H9 (cell line): ENCODE results near the gene RPRD1A. TPM values are rescaled to one million over a fixed set of nuclear protein-coding genes. Genes with fewer than 3 reads are reported as not detected.

Experiments used
- DNase-seq: peaks from one replicate; pipeline ENCODE4 v3.0.0-alpha.2; 2017
- H2AFZ ChIP-seq: one replicate; pipeline ENCODE4 v1.6.1; 2013; ENCODE audit warnings: mild to moderate bottlenecking, low read length, control low read depth, moderate library complexity
- H2AK5ac ChIP-seq: 2 replicates; pipeline ENCODE4 v1.6.1; 2013; ENCODE audit warnings: low read length, control low read depth, mixed read lengths; ENCODE audit not compliant: insufficient read length
- H2BK120ac ChIP-seq: one replicate; pipeline ENCODE4 v1.6.1; 2013; ENCODE audit warnings: low read depth, mild to moderate bottlenecking, low read length, control low read depth, inconsistent platforms; ENCODE audit not compliant: poor library complexity, severe bottlenecking
- H2BK12ac ChIP-seq: 2 replicates; pipeline ENCODE4 v1.6.1; 2013; ENCODE audit warnings: low read length, control low read depth, mixed read lengths, low read depth; ENCODE audit not compliant: insufficient read length
- H2BK15ac ChIP-seq: 2 replicates; pipeline ENCODE4 v1.6.1; 2013; ENCODE audit warnings: low read depth, low read length, control low read depth
- H2BK20ac ChIP-seq: one replicate; pipeline ENCODE4 v1.6.1; 2013; ENCODE audit warnings: low read depth, mild to moderate bottlenecking, low read length, control low read depth, inconsistent platforms; ENCODE audit not compliant: poor library complexity, severe bottlenecking
- H2BK5ac ChIP-seq: 2 replicates; pipeline ENCODE4 v1.6.1; 2013; ENCODE audit warnings: low read length, control low read depth, mixed read lengths; ENCODE audit not compliant: insufficient read length
- H3K14ac ChIP-seq: 2 replicates; pipeline ENCODE4 v1.6.1; 2013; ENCODE audit warnings: low read length, control low read depth; ENCODE audit not compliant: insufficient read depth
- H3K18ac ChIP-seq: 2 replicates; pipeline ENCODE4 v1.6.1; 2013; ENCODE audit warnings: low read depth, mild to moderate bottlenecking, mixed read lengths, low read length, control low read depth; ENCODE audit not compliant: insufficient read length
- H3K23ac ChIP-seq: 2 replicates; pipeline ENCODE4 v1.6.1; 2013; ENCODE audit warnings: low read length, control low read depth, mixed read lengths, low read depth; ENCODE audit not compliant: insufficient read length
- H3K23me2 ChIP-seq: 2 replicates; pipeline ENCODE4 v1.6.1; 2013; ENCODE audit warnings: low read depth, mild to moderate bottlenecking, mixed read lengths, low read length, control low read depth; ENCODE audit not compliant: insufficient read length, poor library complexity, severe bottlenecking
- H3K27ac ChIP-seq: 2 replicates; pipeline ENCODE4 v1.5.1; 2013; ENCODE audit warnings: low read length, control low read depth, mixed read lengths, low read depth; ENCODE audit not compliant: insufficient read length
- H3K27me3 ChIP-seq: 2 replicates; pipeline ENCODE4 v1.6.1; 2013; ENCODE audit warnings: low read length, control low read depth, inconsistent platforms; ENCODE audit not compliant: insufficient read depth
- H3K4ac ChIP-seq: 2 replicates; pipeline ENCODE4 v1.6.1; 2013; ENCODE audit warnings: low read depth, mild to moderate bottlenecking, control low read depth, inconsistent platforms, low read length, moderate library complexity
- H3K4me1 ChIP-seq: 2 replicates; pipeline ENCODE4 v1.6.1; 2013; ENCODE audit warnings: low read length, control low read depth, inconsistent platforms; ENCODE audit not compliant: insufficient read depth
- H3K4me2 ChIP-seq: 2 replicates; pipeline ENCODE4 v1.6.1; 2013; ENCODE audit warnings: low read length, control low read depth, mixed read lengths; ENCODE audit not compliant: insufficient read length, insufficient read depth
- H3K56ac ChIP-seq: 2 replicates; pipeline ENCODE4 v1.6.1; 2013; ENCODE audit warnings: low read depth, mild to moderate bottlenecking, mixed read lengths, low read length, control low read depth; ENCODE audit not compliant: insufficient read length
- H3K79me1 ChIP-seq: 2 replicates; pipeline ENCODE4 v1.6.1; 2013; ENCODE audit warnings: low read depth, mild to moderate bottlenecking, moderate library complexity, low read length, control low read depth, inconsistent platforms; ENCODE audit not compliant: insufficient read depth, poor library complexity, severe bottlenecking
- H3K79me2 ChIP-seq: 2 replicates; pipeline ENCODE4 v1.6.1; 2013; ENCODE audit warnings: low read length, control low read depth, inconsistent platforms; ENCODE audit not compliant: insufficient read depth
- H3K9ac ChIP-seq: 2 replicates; pipeline ENCODE4 v1.6.1; 2013; ENCODE audit warnings: low read length, control low read depth, mixed read lengths; ENCODE audit not compliant: insufficient read length; ENCODE audit errors: extremely low read depth
- H3K9me3 ChIP-seq: one replicate; pipeline ENCODE4 v1.6.1; 2013; ENCODE audit warnings: low read depth, low read length, inconsistent platforms; ENCODE audit not compliant: control insufficient read depth
- H3T11ph ChIP-seq: one replicate; pipeline ENCODE4 v1.6.1; 2013; ENCODE audit warnings: mild to moderate bottlenecking, low read length, control low read depth, inconsistent platforms
- H4K20me1 ChIP-seq: one replicate; pipeline ENCODE4 v1.6.1; 2013; ENCODE audit not compliant: control insufficient read depth, insufficient read length, insufficient read depth
- H4K5ac ChIP-seq: 2 replicates; pipeline ENCODE4 v1.6.1; 2013; ENCODE audit warnings: low read depth, mild to moderate bottlenecking, mixed read lengths, low read length, control low read depth; ENCODE audit not compliant: insufficient read length
- H4K8ac ChIP-seq: replicated peaks from 2 replicates; pipeline ENCODE4 v1.6.1; 2013; ENCODE audit warnings: low read length, control low read depth, mixed read lengths, low read depth; ENCODE audit not compliant: insufficient read length
- H4K91ac ChIP-seq: 2 replicates; pipeline ENCODE4 v1.6.1; 2013; ENCODE audit warnings: low read depth, mild to moderate bottlenecking, moderate library complexity, mixed read lengths, low read length, control low read depth; ENCODE audit not compliant: insufficient read length
- H3K27ac Mint-ChIP-seq, 3 experiments: 2 replicates in 2 of 3; 3 replicates in 1 of 3; pipeline ENCODE4 v1.8.0; 2020 to 2021; ENCODE audit warnings: mixed read lengths in 3 of 3, mild to moderate bottlenecking in 1 of 3, moderate library complexity in 1 of 3
- H3K27me3 Mint-ChIP-seq: 2 replicates; pipeline ENCODE4 v1.8.0; 2021; ENCODE audit warnings: low read depth, mild to moderate bottlenecking, moderate library complexity, mixed read lengths
- H3K36me3 Mint-ChIP-seq, 3 experiments: 2 replicates in 2 of 3; 3 replicates in 1 of 3; pipeline ENCODE4 v1.8.0; 2020 to 2021; ENCODE audit warnings: low read depth in 3 of 3, mixed read lengths in 3 of 3; ENCODE audit not compliant: insufficient read depth in 1 of 3
- H3K4me1 Mint-ChIP-seq, 2 experiments: 2 replicates each; pipeline ENCODE4 v1.8.0; 2020; ENCODE audit warnings: mixed read lengths in 2 of 2
- H3K4me3 Mint-ChIP-seq, 2 experiments: 2 replicates in 1 of 2; 3 replicates in 1 of 2; pipeline ENCODE4 v1.8.0; 2020 to 2021; ENCODE audit warnings: mild to moderate bottlenecking in 2 of 2, mixed read lengths in 2 of 2, moderate library complexity in 1 of 2
- H3K9me3 Mint-ChIP-seq, 2 experiments: 2 replicates in 1 of 2; 3 replicates in 1 of 2; pipeline ENCODE4 v1.8.0; 2020; ENCODE audit warnings: mild to moderate bottlenecking in 2 of 2, mixed read lengths in 2 of 2, moderate library complexity in 1 of 2
- WGBS: extraction: QIAGEN DNeasy Blood & Tissue Kit; methylation state at CpG from one replicate; pipeline ENCODE4 v1.1.7; 2013; ENCODE audit warnings: missing lambda C conversion rate, low lambda C conversion rate, mixed read lengths; ENCODE audit not compliant: insufficient read length; ENCODE audit errors: extremely low coverage; 5-methylcytosine and 5-hydroxymethylcytosine counted together
- total RNA-seq: library from RNA; stranded (reverse); gene quantifications from 2 replicates; pipeline ENCODE4 v1.2.1, GENCODE V29; 2021
- TF ChIP-seq, protein P1 (sequence below): fragments of 200-600 bp; sonication (generic); conservative IDR thresholded peaks from 3 replicates; pipeline ENCODE4 v1.8.0; 2021; ENCODE audit warnings: antibody characterized with exemption, mild to moderate bottlenecking

RPRD1A gene
- total RNA-seq, 1 experiment from 2014 or later: 107 TPM

- Mint-ChIP-seq H3K4me3 (no peak overlapping the region), H3K27me3 (no peaks in the 10 kb centered on the region), H3K27ac (peak overlapping the region; percentile 23 to 54 (median 41); a peak in 3 of 7 replicates), H3K9me3 (no peaks in the 10 kb centered on the region), H3K36me3 (no peaks in the 10 kb centered on the region; a peak in 2 of 7 replicates), H3K4me1 (peaks cover 0 to 11% of the 10 kb centered on the region in 2 experiments; a peak in 2 of 4 replicates)
- no peak overlapping the region for H2AK5ac ChIP-seq
- H2BK20ac ChIP-seq: no peak overlapping the region
- H4K5ac ChIP-seq: no peak overlapping the region
- H2AFZ ChIP-seq: no peak overlapping the region
- no peak overlapping the region for H2BK15ac ChIP-seq
- no peak overlapping the region for H2BK5ac ChIP-seq
- H4K20me1 ChIP-seq: no peaks in the 10 kb centered on the region
- no peaks in the 10 kb centered on the region for H3K27me3 ChIP-seq
- no peak overlapping the region for H2BK120ac ChIP-seq
- no peak overlapping the region for H3T11ph ChIP-seq
- no peaks in the 10 kb centered on the region for H3K4me1 ChIP-seq
- no peak overlapping the region for H4K8ac ChIP-seq
- no peak overlapping the region for H3K4me2 ChIP-seq
- no peak overlapping the region for H4K91ac ChIP-seq
- H3K23ac ChIP-seq: no peak overlapping the region
- no peaks in the 10 kb centered on the region for H3K23me2 ChIP-seq
- no peak overlapping the region for H2BK12ac ChIP-seq
- no peak overlapping the region for H3K18ac ChIP-seq
- H3K4ac ChIP-seq: no peak overlapping the region
- TF ChIP-seq, protein P1, sequence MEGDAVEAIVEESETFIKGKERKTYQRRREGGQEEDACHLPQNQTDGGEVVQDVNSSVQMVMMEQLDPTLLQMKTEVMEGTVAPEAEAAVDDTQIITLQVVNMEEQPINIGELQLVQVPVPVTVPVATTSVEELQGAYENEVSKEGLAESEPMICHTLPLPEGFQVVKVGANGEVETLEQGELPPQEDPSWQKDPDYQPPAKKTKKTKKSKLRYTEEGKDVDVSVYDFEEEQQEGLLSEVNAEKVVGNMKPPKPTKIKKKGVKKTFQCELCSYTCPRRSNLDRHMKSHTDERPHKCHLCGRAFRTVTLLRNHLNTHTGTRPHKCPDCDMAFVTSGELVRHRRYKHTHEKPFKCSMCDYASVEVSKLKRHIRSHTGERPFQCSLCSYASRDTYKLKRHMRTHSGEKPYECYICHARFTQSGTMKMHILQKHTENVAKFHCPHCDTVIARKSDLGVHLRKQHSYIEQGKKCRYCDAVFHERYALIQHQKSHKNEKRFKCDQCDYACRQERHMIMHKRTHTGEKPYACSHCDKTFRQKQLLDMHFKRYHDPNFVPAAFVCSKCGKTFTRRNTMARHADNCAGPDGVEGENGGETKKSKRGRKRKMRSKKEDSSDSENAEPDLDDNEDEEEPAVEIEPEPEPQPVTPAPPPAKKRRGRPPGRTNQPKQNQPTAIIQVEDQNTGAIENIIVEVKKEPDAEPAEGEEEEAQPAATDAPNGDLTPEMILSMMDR: no peak
- no peak overlapping the region for H3K27ac ChIP-seq
- no peak overlapping the region for H3K14ac ChIP-seq
- DNase-seq: no peak
- H3K56ac ChIP-seq: no peak overlapping the region
- no peak overlapping the region for H3K9ac ChIP-seq
- no peaks in the 10 kb centered on the region for H3K79me1 ChIP-seq
- no peaks in the 10 kb centered on the region for H3K9me3 ChIP-seq
- WGBS: no CpG with 5 or more reads among the region's 2 CpGs
- no peaks in the 10 kb centered on the region for H3K79me2 ChIP-seq
Measured at GRCh38 chr18:36017232-36017631, 50.1 kb downstream of the RPRD1A start.
